PC-3 (cell line): ENCODE data around the gene MCTP2. TPM values are rescaled to one million over a fixed set of nuclear protein-coding genes. Genes with fewer than 3 reads are reported as not detected.

ENCODE experiments used
- ATAC-seq: fragments of 200-7000 bp; cut with Tn5 transposase; 2 replicates; pipeline ENCODE4 v1.9.1; 2020; ENCODE audit warnings: mild to moderate bottlenecking, moderate library complexity
- BruUV-seq: library from RNA; stranded (reverse); fragments of 400-500 nt; replicated peaks from 2 replicates; lab custom pipeline; 2021; lab: Mats Ljungman, UMichigan
- CTCF ChIA-PET: fragments of 300-600 bp; sonication (Branson Sonifier 250); formaldehyde crosslinking; loops from one replicate; lab custom pipeline; 2022; ENCODE audit warnings: antibody characterized with exemption; lab: Charles Lee
- POLR2A ChIA-PET: fragments of 300-600 bp; sonication (Branson Sonifier 250); formaldehyde crosslinking; loops from one replicate; lab custom pipeline; 2022; ENCODE audit warnings: antibody characterized with exemption; ENCODE audit not compliant: unreplicated experiment; lab: Charles Lee
- DNase-seq: peaks from one replicate; pipeline ENCODE4 v3.0.0-alpha.2; 2015
- H2AFZ ChIP-seq: fragments of 300-600 bp; sonication (generic); 2 replicates; pipeline ENCODE4 v1.6.0; 2016; ENCODE audit warnings: antibody characterized with exemption, low read length
- H3F3A ChIP-seq: fragments of 300-600 bp; sonication (generic); one replicate; pipeline ENCODE4 v1.6.0; 2017; ENCODE audit warnings: antibody characterized with exemption, low read length, control low read depth, mild to moderate bottlenecking; ENCODE audit not compliant: unreplicated experiment
- H3K27ac ChIP-seq: fragments of 300-600 bp; sonication (generic); 2 replicates; pipeline ENCODE4 v1.5.1; 2016; ENCODE audit warnings: mild to moderate bottlenecking, low read length
- H3K27me3 ChIP-seq: fragments of 300-600 bp; sonication (generic); 2 replicates; pipeline ENCODE4 v1.6.1; 2016; ENCODE audit warnings: low read length, mixed read lengths
- H3K36me3 ChIP-seq: fragments of 300-600 bp; sonication (generic); 2 replicates; pipeline ENCODE4 v1.6.1; 2016; ENCODE audit warnings: low read depth, mixed run types, low read length, mixed read lengths
- H3K4me1 ChIP-seq: fragments of 300-600 bp; sonication (generic); 2 replicates; pipeline ENCODE4 v1.5.1; 2016; ENCODE audit warnings: low read length; ENCODE audit not compliant: insufficient read depth
- H3K4me2 ChIP-seq: fragments of 300-600 bp; sonication (generic); 2 replicates; pipeline ENCODE4 v1.6.0; 2016; ENCODE audit warnings: low read length
- H3K4me3 ChIP-seq: fragments of 300-600 bp; sonication (generic); 2 replicates; pipeline ENCODE4 v1.5.1; 2016; ENCODE audit warnings: mild to moderate bottlenecking, low read length, mixed read lengths
- H3K79me2 ChIP-seq: fragments of 300-600 bp; sonication (generic); 2 replicates; pipeline ENCODE4 v1.6.1; 2017; ENCODE audit warnings: low read length, mixed read lengths
- H3K9ac ChIP-seq: fragments of 300-600 bp; sonication (generic); 2 replicates; pipeline ENCODE4 v1.6.0; 2016; ENCODE audit warnings: mild to moderate bottlenecking, low read length
- H3K9me2 ChIP-seq: fragments of 300-600 bp; sonication (generic); replicated peaks from 2 replicates; pipeline ENCODE4 v1.6.1; 2016; ENCODE audit warnings: mixed run types, low read length, mixed read lengths
- H3K9me3 ChIP-seq: fragments of 300-600 bp; sonication (generic); 2 replicates; pipeline ENCODE4 v1.6.1; 2016; ENCODE audit warnings: low read length, mixed read lengths
- H4K20me1 ChIP-seq: fragments of 300-600 bp; sonication (generic); 2 replicates; pipeline ENCODE4 v1.6.1; 2016; ENCODE audit warnings: low read length, mixed read lengths
- CTCF ChIP-seq: fragments of 300-600 bp; sonication (generic); conservative IDR thresholded peaks from 2 replicates; pipeline ENCODE4 v1.5.1; 2017; ENCODE audit warnings: antibody characterized with exemption, low read depth, mild to moderate bottlenecking, low read length
- EZH2 ChIP-seq: fragments of 300-600 bp; sonication (generic); IDR thresholded peaks from one replicate; pipeline ENCODE4 v1.6.1; 2017; ENCODE audit warnings: antibody characterized with exemption, mild to moderate bottlenecking, low read length; ENCODE audit not compliant: unreplicated experiment
- EZH2phosphoT487 ChIP-seq: fragments of 300-600 bp; sonication (generic); IDR thresholded peaks from 2 replicates; pipeline ENCODE4 v1.6.1; 2018; ENCODE audit warnings: mild to moderate bottlenecking, antibody characterized with exemption, low read length, borderline replicate concordance
- intact Hi-C: fragments of 100-400 bp; cut with micrococcal nuclease; formaldehyde crosslinking; loops from 2 replicates; pipeline ENCODE4 v1.9.0; 2023
- total RNA-seq: library from RNA; depleted of rRNA; stranded (reverse); fragments of >200 nt; gene quantifications from 2 replicates; pipeline ENCODE4 v1.2.3, GENCODE V29; 2014

MCTP2 gene
- total RNA-seq, 1 experiment from 2014 or later: 6.2 TPM

- Histone ChIP-seq H3K27me3 (no peaks in the 10 kb centered on the region), H3K9me2 (no peaks in the 10 kb centered on the region), H3K79me2 (no peaks in the 10 kb centered on the region), H4K20me1 (no peaks in the 10 kb centered on the region), H3K9ac (no peak overlapping the region), H3K4me2 (no peak overlapping the region), H3K9me3 (no peaks in the 10 kb centered on the region), H3K4me3 (no peak overlapping the region), H2AFZ (no peak overlapping the region), H3K4me1 (no peaks in the 10 kb centered on the region), H3K36me3 (no peaks in the 10 kb centered on the region), H3K27ac (no peak overlapping the region), H3F3A (no peaks in the 10 kb centered on the region)
- ChIA-PET POLR2A (no interaction called here), CTCF (no interaction called here)
- no peak for TF ChIP-seq CTCF
- TF ChIP-seq EZH2phosphoT487: no peak
- no peak for TF ChIP-seq EZH2
- ATAC-seq (no peak), DNase-seq (no peak)
- BruUV-seq: no TSS peak
- intact Hi-C loops: no loop called here
These were observed 293.2 kb downstream of the MCTP2 start for GRCh38 chr15:94524565-94524964.

GRCh38 chr15:94526071-94526689, 294.8 kb downstream of the MCTP2 start:
- no peak overlapping the region for H2AFZ ChIP-seq
- ATAC-seq (no peak), DNase-seq (peak; percentile 13)
- no peaks in the 10 kb centered on the region for H3F3A ChIP-seq
- ChIA-PET CTCF (no interaction called here), POLR2A (no interaction called here)
- H3K79me2 ChIP-seq: no peaks in the 10 kb centered on the region
- H3K4me1 ChIP-seq: no peaks in the 10 kb centered on the region
- TF ChIP-seq EZH2: no peak
- no peak for TF ChIP-seq EZH2phosphoT487
- peak; percentile 47 for TF ChIP-seq CTCF
- peaks cover 7% of the 10 kb centered on the region; the same call in 1 of the 2 replicates for H3K27me3 ChIP-seq
- BruUV-seq: no TSS peak
- H3K4me3 ChIP-seq: no peak overlapping the region
- H3K9me2 ChIP-seq: no peaks in the 10 kb centered on the region
- no peaks in the 10 kb centered on the region for H3K9me3 ChIP-seq
- H3K4me2 ChIP-seq: no peak overlapping the region
- H3K36me3 ChIP-seq: no peaks in the 10 kb centered on the region
- H4K20me1 ChIP-seq: no peaks in the 10 kb centered on the region
- no peak overlapping the region for H3K27ac ChIP-seq
- no peak overlapping the region for H3K9ac ChIP-seq
- intact Hi-C loops: no loop called here

- H3K9ac ChIP-seq: no peak overlapping the region
- H3K9me3 ChIP-seq: no peaks in the 10 kb centered on the region
These were observed 300.9 kb downstream of the MCTP2 start for GRCh38 chr15:94532226-94532625.

More at GRCh38 chr15:94532226-94532625, 300.9 kb downstream of the MCTP2 start:
- ChIA-PET POLR2A (no interaction called here), CTCF (no interaction called here)
- H3K4me2 ChIP-seq: no peak overlapping the region
- H4K20me1 ChIP-seq: no peaks in the 10 kb centered on the region
- no peak overlapping the region for H2AFZ ChIP-seq
- H3F3A ChIP-seq: no peaks in the 10 kb centered on the region
- intact Hi-C loops: no loop called here
- no peak overlapping the region for H3K4me3 ChIP-seq
- DNase-seq (no peak), ATAC-seq (no peak)
- TF ChIP-seq EZH2: no peak
- H3K4me1 ChIP-seq: no peaks in the 10 kb centered on the region
- no peaks in the 10 kb centered on the region for H3K79me2 ChIP-seq
- BruUV-seq: no TSS peak
- H3K27ac ChIP-seq: no peak overlapping the region
- H3K27me3 ChIP-seq: peaks cover 19% of the 10 kb centered on the region
- H3K36me3 ChIP-seq: no peaks in the 10 kb centered on the region
- no peaks in the 10 kb centered on the region for H3K9me2 ChIP-seq
